Activated naive CD4-positive, alpha-beta T cell treated with Interleukin-2 at 50 U/mL for 16 hours (primary cell): Measurements from ENCODE around the gene KCNK5.

Experiments
- DNase-seq: peaks from one replicate; pipeline ENCODE4 v3.0.0-alpha.2; 2020

Gene KCNK5

DNA sequence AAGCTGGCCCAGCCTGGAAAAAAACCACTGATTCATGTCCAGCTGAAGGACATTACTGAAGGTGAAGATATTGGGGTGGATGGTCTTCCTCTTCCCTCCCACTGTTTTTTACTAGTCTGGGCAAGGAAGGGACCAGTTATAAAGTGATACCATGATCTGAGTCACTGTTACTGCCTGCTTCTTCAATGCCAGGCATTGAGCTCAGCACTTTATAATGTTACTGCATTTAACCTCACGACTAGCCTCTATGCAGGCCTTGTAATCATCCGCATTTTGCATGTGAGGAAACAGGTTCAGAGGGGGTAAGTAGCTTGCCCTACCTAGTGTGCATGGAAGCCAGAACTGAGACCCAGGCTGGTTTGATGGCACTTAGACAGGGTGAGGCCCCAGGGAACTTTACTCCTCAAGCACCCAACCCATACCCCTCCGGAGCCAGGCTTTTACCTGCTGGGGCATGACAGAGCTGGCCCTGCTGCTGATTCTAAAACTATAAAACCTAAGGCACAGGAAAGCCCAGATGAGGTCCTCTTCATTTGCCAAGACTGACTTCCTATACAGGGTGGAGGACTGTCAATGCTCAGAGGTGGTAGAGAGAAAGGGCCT is 11.0 kb upstream of the KCNK5 start:
- DNase-seq, result no peak

DNA sequence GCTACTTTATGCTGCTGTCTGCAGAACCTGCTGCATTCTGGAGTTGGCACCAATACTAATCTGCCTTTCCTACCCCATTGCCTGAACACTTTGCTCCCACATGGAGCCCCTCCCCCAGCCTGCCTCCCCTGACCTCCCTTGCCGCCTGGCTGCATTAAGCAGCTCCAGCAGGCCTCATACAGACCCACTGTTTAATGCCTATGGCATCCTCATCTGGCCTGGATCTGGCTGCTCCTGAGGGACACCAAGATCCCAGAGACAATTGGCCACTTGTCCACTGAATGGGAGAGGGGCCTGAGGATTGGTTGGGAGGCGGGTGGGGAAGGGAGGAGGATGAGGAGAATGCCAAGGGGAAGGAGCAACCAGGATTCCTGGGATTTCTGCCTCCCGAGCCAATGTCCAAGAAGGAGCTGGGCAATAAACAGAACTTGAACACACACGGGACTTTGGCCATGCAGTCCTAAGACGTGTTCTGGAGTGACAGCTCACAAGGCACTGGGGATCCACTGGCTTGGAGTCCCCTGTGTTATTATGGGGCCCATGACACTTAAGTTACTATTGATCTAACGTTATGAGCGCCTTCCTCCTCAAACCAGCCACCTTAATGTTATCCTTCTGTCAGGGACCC is 10.4 kb upstream of the KCNK5 start:
- DNase-seq, result no peak

DNA sequence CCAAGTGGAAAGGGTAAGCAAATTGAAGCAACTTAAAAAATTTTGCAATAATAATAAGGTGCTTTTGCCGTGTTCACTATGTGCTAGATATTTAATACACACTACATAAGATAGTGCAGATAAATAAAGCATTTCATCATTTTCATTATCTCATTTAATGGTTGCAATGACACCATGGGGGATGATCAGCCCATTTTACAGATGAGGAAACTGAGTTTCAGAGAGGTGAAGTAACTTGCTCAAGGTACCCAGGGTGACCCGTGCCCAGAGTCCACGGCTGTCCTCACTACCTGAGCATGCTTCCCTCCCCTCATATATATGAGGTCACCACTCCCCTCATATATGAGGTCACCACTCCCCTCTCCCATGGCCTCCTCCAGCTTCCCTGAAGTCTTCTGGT is 7.5 kb upstream of the KCNK5 start:
- no peak for DNase-seq

DNA sequence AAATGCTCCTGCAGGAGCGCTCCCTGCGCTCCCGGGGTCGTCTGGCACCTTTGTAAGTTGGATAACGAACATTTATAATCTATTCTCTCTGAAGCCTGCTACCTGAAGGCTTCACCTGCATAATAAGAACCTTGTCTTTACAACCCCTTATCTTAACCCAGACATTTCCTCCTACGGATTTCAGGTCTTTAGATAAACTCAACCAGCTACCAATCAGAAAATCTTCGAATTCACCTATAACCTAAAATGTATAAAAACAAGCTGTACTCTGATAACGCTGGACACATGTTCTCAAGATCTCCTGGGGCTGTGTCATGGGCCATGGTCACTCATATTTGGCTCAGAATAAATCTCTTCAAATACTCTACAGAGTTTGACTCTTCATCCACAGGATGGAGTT is 4.1 kb upstream of the KCNK5 start:
- DNase-seq, result no peak

DNA sequence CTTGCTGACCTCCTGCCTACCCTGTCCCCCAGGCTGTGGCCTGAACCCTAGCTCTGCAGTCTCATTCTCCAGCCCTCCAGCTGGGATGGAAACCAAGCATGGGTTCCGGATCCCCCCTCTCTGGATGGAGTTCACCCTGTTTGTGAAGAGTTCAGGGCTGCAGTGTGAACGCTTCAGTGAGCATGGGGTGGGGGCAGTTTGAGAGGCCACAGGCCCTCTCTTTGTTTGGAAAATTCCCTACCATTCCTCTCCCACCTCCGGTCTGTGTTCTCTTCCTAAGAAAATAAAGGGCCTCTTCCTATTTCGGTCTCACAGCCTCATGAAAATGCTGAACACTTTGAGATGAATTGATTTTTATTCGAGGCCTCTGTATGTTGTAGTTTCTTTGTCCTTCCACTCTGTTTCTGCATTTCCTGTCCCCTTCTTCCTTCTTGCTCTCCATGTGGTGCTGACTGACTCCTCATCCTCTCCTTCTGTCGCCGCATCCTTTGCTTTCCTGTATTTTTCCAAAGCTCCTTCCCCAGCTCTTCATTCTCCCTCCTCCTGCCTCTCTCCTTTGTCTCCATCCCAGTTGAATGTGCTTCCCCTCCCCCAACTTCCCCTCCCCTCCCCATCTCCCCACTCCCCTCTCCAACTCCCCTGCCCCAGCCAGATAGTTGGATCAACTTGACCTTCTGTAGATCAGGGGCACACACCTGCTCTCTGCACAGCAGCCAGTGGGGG is 2.4 kb upstream of the KCNK5 start:
- no peak for DNase-seq

DNA sequence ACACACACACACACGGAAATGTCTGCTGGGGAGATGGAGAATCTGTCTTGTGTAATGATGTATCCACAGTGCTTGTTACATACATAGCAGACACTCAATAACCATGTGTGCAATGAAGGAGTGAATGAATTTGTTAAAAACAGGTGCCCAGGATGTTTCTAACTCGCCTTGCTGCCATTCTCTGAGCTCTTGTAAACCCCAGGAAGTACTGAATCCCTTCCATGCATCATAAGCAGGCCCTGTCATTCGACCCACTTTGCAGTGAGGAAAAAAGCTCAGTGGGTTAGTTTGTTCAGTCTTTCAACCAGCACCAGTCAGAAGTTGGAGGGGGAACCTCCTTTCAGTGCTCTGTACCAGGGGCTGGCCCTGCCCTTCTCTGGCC is 1.4 kb upstream of the KCNK5 start:
- DNase-seq, result no peak

DNA sequence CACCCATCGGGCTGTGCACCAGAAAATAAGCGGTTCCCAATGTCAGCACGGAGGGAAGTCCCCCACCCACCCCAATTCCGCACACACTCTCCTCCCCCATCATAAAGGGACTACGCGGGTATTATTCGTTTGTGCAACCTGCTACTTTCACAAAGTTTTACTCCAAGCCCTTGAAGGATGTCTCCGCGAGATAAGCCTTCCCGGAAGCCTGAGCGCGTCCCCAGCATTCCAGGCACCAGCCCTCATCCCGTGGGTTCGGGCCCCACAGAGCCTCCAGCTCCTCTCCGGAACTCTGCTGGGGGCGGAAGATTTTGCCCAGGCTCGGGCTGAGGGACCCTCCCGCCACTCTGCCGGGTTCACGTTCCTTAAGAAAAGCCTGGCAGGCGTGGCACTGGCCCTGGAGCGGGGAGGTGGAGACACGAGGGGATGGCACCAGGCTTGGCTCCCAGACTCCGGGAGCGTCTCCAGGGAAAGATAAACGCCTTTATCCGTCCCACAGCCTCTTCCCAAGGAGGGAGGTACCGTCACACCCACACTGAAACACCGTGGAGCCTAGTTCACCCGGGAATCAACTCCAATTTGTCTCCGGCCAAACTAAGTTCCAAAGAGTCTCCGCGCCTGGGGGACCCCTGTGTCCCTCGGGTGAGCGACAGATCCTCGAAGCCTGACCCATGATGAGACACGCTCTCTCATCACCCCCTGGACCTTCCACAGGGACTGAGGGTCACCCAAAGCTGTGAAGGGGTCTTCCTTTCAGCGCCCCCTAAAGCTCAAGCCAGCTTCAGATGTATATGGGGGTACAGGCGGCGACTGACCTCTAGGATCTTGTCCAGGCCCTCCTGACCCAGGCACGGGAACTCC is 934 bp downstream of the KCNK5 start:
- DNase-seq, result peak; percentile 66

DNA sequence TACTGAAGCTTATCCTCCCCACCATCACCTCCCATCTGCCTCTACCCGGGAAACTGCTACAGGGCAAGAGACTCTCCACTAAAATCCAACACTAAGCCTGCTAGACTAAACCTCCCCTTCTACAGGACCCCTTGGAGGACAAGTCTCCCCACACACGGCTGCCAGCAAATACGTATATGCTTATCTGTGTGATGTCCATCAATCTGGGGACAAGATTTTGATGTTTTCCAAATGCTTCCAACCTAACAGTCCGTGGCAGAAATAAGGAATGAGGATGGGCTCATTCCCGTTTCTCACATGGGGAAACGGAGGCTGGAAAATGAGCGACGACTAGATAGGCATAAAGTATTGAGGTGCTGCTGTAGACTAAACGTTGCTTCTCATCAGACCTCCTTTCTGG is 1.8 kb downstream of the KCNK5 start:
- no peak for DNase-seq

DNA sequence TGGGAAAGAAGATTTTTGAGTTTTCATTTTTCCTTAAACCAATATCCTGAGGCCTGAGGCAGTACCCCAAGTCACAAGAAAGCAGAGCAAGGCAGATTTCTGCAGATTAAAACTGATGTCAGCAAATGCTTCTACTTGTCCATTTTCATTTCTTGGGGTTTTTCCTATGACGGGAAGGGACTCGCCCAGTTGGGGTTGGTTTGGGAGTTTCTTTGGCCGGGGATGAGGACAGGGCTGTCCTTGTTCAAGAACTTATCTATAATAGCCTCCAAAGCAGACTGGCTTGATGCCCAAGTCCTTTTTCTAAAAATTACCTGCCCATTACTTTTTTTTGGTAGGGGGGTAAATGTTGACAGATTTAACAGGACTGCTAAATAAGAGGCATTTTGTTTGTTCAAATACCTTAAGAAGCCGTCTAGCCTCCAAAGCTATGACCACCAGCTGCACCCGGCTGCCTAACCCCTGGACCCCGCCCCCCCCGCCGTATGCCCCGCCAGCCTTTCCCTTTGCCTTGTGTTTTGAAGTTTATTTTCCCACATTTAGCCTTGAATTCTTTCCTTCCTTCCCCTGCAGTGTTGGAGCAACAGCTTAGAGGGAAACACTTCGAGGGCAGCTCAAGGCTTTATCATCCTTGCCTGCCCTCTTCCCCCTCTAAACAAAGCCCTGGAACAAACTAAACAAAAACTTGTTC is 2.5 kb downstream of the KCNK5 start:
- DNase-seq, result no peak

DNA sequence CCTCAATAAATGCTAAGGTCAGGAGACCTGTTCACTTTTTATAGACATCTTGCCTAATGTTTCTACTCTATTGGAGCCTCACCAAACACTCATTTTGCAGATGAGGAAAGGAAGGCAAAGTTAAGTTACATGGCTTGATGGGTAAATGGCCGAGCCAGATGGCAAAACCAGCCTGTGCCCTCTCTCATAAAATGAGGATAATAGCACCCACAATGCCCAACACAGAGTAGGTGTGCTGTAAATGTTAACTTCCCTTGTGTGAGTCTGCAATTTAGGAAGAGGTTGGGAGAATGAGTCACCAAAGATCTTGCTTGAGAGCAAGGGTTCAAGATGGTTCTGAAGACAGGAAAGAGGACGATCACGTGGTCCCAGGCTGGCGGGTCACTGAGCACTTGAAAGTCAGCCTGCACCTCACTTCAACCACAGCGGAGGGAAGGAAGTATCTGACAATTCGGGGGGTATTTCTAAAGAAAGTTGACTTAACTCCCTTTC is 3.3 kb downstream of the KCNK5 start:
- DNase-seq, result peak; percentile 23

DNA sequence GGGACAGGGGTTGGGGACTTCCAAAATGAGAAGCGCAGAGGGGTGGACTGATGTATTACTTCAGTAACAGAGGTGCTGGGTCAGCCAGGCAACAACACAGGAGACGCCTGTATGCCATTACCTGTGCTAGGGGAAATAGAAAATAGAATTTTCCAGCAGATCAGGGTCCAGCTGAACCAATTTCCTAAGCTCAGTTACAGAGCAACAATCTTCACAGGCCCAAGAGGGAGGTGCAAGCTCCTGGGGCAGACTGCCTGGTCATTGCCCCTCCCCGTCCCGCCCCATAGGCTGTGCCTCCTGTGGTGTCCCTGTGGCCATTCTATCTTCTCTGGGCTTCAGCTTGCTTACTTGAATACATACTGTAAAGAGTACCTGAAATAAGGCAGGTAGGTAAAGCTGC is 3.7 kb downstream of the KCNK5 start:
- DNase-seq, result no peak

DNA sequence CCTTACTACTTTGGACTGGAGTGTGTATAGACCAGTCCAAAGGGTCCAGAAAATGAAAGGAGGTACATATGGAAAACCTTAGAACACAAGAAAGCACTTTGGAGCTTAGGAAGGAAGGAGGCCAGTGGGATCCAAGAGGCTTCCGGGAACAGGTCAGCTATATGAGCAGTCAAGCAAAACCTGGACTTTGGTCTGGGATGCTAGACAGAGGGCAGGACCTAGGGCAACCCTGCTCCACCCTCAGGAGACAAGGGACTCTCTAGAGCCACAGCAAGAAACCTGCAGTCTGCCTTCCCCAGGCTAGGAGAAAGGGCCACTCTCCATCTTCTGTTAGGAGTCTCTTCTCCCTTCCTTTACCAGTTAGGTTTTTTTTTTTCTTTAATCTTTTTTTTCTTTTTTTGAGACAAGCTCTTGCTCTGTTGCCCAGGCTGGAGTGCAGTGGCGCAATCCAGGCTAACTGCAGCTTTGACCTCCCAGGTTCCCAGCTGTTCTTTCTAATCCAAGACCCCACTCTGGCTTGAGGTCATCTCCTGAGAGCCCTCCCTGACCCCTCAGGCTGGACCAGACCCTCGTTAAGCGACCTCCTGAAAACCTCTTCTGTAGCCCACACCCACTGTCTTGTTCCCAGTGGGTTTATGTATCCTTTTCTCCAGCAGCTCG is 4.6 kb downstream of the KCNK5 start:
- DNase-seq, result no peak

DNA sequence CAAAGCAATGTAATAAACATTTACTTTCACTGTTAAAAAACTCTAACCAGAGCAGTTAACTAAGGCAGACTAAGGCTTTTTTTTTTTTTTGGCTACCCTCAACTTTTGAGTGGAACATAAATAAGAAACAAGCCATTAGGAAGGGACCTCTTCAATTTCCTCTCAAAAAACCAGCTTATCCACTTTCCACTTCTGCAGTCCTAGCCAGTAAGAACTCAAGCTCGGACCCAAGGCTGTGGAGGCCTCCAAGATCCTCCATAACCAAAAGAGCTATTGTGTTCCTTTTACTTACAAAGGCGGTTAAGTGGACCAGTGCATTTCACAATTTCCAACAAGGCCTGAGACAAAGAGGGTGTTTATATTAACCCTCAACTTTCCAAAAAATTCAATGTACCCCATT is 5.3 kb downstream of the KCNK5 start:
- DNase-seq, result no peak

DNA sequence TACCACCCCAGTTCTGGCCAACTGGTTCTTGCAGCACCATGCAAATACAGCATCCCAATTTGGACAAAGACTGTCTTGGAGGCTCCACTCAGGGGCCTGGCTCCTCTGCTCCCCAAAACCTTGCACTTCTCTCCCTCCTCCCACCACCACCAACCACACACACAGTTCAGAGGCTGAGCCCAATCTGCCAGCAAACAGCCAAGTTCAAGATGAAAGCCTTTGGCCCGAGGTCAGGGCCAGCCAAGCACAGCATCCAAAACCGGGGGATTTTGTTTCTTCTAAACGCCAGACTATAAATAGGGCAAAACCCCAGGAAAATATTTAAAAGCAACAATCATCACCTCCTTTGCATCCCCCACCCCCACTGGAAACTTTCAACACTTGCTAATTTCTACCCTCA is 5.7 kb downstream of the KCNK5 start:
- DNase-seq, result no peak

DNA sequence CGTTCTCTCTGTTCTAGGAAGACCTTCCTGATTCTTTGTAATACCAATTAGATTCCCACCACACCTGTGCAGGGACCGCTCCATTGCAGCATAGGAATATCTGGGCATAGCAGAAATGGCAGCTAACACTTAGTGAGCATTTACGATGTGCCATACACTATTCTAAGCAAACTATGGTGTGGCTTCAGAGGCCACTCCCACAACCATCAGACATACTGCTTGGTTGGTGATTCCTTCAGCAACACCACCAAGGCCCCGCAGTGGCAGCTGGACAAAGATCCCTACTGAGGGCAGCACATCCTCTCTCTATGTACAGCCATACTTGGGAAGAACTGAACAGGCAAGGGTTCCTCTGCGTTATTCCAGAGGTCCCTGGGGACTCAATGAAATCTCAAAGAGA is 6.2 kb downstream of the KCNK5 start:
- DNase-seq, result no peak

DNA sequence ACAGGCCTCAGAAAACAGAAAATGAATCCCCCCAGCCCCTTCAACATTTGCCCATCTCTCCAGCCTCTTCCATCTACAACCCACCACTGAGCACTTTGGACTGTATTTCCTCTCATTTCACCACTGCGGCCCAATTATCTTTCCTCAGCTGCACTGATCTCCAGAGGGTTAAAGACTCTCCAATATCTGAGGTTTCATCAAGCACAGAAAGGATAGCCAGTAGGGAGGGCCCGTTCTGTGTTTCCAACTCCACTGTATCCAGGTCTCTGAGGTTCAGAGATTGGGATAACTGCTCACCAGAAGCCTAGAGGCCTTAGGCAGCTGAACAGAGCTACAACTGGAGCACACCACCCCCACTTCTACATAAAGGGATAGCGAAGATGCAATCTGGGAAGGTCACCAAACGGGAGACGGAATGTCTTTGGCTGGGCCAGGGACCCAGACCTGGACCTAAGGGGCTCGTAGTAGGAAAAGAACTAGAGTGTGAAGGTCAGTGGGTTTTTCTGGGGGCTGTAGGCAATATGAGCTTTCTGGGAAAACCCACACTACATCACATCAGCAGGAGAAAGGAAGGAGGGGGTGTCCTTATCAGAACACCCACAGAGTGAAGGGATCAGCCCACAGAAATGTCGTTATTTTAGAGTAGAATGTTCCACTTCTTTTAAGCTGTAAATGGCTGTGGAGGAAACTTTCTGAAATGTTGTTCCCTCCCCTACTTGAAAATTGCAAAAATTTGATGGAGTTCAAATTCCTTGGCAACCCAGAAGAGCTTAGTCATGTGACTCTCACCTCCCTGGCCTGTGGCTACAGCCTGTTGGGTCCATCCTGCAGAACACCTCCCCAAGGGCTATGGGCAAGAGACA is 7.3 kb downstream of the KCNK5 start:
- DNase-seq, result no peak

DNA sequence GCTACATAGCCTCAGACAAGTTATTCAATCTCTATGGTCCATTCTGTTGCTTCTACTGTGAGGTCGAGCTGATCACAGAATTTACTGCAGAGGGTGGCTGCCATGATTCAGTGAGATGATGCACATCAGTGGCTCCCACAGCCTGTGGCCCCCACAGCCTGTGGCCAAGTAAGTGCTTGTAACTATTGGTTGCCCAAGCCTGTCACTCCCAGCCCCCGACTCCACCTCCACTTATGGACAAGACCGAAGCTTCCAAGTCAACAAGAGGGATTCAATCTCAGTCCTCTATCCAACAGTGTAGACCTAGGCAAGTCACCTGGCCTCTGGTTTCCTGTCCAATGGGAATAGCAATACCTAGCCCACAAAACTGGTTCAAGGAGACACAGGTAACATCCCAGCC is 8.2 kb downstream of the KCNK5 start:
- no peak for DNase-seq

DNA sequence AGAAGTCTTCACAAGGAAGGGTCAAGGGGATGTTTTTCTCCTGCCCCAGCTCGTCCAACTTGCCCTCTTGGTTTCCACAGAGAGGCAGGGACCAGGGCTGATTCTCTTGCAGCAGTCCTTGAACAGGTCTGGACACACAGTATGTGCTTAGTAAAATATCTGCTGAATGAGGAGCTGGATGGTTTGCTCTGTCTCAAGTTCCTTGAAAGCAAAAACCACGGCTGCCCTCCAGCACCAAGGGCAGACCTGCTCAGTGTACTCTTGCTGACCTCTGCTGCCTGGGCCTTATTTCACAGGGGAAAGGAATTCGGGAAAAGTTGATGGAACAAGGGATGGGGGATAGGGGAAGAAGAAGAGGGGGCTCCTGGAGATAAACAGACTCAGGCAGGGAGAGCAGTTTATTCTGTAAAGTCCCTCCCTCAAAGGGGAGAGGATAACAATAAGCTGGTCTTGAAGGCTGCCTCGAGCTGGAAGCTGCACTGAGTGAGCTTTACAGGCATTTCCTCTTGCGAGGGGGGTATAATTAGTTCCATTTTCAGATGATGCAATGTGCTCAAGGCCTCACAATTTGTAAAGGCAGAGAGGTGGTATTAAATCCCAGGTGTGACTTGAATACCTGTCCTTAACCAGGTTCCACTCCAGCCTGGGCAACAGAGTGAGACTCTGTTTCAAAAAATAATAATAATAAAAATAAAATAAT is 10.3 kb downstream of the KCNK5 start:
- no peak for DNase-seq

DNA sequence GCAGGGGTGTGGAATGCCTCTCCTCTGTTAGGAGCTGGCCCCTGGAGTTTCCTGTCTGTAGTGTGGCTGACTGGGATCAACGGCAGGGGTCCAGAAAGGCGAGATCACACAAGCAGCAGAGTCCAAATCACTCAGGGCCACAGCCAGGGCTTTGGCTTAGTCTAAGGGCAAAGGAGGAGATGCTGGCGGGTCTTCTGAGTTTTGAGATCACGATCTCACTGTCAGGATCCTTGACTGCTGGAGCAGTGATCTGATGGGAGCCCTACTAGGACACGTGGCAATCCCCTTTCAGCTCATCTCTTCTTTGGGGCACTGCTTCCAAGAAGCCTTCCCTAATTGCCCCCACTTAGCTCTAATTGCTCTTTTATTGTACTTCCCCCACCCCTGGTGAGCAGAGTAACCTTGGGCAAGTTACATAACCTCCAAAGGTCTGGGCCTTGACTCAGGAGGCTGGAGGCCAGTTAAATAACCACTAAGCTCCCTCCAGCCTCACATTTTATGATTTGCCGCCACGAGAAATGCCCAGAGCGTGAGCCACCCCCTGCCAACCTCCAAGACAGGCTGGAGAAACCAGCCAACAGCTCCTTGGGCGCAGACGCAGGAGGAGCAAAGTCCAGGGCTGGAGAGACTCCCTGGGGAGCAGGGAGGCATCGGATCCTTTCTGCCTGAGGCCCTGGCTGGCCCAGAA is 12.0 kb downstream of the KCNK5 start:
- no peak for DNase-seq

DNA sequence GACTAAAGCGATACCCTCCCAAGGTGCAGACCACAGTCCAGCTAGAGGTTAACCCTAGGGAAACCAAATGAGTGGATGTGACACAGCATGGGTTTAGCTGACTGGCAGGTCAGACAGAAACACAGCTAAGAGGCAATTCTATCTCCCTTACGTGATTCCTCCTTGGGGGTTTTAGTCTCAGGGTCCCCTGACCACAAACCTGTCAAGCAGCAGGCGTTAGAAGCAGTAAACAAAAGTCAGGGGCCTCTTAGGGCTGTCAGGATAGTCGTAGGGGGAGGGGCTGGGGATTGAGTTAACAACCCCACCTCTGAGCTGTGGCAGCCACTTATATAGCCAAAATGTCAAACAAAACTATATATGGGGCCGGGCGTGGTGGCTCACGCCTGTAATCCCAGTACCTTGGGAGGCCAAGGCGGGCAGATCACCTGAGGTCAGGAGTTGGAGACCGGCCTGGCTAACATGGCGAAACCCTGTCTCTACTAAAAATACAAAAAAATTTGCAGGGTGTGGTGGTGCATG is 13.6 kb downstream of the KCNK5 start:
- no peak for DNase-seq
